BE2C (cell line): ENCODE measurements around the gene KCND1.
A peak's percentile ranks its signal among the peaks of the same experiment; 100 is the strongest.

Experiments used
- DNase-seq: peaks from one replicate; pipeline ENCODE4 v3.0.0-alpha.2; 2020
- H3K27me3 ChIP-seq: fragments of 250-450 bp; sonication (Bioruptor Pico); 2 replicates; pipeline ENCODE4 v1.5.1; 2020; ENCODE audit warnings: mild to moderate bottlenecking
- H3K36me3 ChIP-seq: fragments of 250-450 bp; sonication (Bioruptor Pico); 2 replicates; pipeline ENCODE4 v1.5.1; 2020; ENCODE audit warnings: mild to moderate bottlenecking
- H3K4me1 ChIP-seq: fragments of 250-450 bp; sonication (Bioruptor Pico); 2 replicates; pipeline ENCODE4 v1.5.1; 2020
- H3K4me3 ChIP-seq: 2 replicates; pipeline ENCODE4 v1.5.1; 2011; ENCODE audit warnings: low read depth, low read length
- H3K9me3 ChIP-seq: fragments of 250-450 bp; sonication (Bioruptor Pico); 2 replicates; pipeline ENCODE4 v1.5.1; 2020
- CTCF ChIP-seq: IDR thresholded peaks from 2 replicates; pipeline ENCODE4 v1.5.1; 2012; ENCODE audit warnings: mild to moderate bottlenecking, low read depth, low read length

KCND1 gene

DNA sequence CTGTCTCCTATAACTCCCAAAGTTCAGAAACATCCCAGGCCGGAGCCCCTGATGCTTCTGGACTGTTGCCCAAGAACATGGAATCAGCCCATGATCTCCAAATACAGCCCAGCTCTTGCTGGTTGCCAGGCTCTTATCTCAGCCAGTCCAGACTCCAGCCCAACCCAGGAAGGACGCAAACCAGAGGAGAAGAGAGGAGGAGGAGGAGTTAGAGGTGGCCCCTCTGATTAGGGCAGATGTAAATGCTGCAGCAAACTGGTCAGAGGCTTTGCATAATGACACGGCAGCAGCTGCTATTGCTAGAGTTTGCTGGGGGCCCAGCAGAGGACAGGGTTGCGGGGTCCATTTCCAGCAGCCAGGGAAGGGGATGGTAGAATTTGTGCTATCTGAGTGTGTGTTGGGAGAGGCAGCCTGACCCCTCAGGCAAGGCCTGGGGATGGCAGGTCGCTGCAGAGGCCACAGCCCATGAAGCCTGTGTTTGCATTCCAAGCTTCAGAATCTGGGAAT, 10.0 kb downstream of the KCND1 start:
- Histone ChIP-seq H3K36me3 (no peaks in the 10 kb centered on the region), H3K4me3 (no peak overlapping the region), H3K4me1 (peaks cover 10% of the 10 kb centered on the region), H3K27me3 (no peaks in the 10 kb centered on the region), H3K9me3 (no peaks in the 10 kb centered on the region)
- peak; percentile 67 for DNase-seq
- no peak for TF ChIP-seq CTCF

DNA sequence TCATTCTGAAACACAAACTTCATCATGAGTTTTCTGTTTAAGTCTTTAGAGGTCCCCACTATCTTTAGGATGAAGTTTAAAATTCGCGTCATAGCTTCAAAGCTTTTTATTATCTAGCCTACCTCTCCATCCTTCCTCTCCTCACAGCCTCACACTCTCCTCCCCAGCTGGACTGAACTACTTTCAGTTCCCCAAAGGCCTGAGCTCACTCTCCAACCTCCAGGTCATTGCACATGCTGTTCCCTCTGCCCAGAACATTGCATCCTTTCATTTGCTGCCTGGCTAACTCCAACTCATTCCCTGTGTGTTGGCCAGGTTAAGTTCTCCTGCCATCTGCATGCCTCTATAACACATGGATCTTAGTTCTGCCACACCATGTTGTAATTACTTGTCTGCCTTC, 11.4 kb downstream of the KCND1 start:
- H3K9me3 ChIP-seq, result no peaks in the 10 kb centered on the region
- TF ChIP-seq CTCF, result no peak
- DNase-seq, result no peak
- H3K4me1 ChIP-seq, result peaks cover 10% of the 10 kb centered on the region
- H3K36me3 ChIP-seq, result peaks cover 4% of the 10 kb centered on the region
- H3K4me3 ChIP-seq, result no peak overlapping the region
- no peaks in the 10 kb centered on the region for H3K27me3 ChIP-seq

DNA sequence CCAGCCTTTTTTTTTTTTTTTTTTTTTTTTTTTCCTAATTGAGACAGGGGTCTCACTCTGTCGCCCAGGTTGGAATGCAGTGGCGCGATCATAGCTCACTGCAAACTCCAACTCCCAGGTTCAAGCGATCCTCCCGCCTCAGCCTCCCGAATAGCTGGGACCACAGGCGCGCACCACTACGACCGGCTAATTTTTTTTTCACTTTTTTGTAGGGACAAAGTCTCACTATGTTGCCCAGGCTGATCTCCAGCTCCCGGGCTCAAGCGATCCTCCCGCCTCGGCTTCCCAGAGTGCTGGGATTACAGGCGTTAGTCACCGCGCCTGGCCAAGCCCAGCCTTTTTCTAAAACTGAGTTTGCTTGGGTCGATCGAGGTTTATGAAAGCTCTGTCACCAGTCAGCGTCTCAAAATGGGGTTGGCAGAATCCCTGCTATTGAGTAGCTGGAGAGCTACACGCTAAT, 13.0 kb downstream of the KCND1 start:
- Histone ChIP-seq H3K9me3 (no peaks in the 10 kb centered on the region), H3K36me3 (peaks cover 8% of the 10 kb centered on the region), H3K4me1 (peaks cover 10% of the 10 kb centered on the region), H3K4me3 (peak overlapping the region; percentile 68), H3K27me3 (no peaks in the 10 kb centered on the region)
- DNase-seq, result peak; percentile 12
- TF ChIP-seq CTCF, result no peak

GRCh38 chrX:48957827-48958634, 13.6 kb downstream of the KCND1 start:
- Histone ChIP-seq H3K9me3 (no peaks in the 10 kb centered on the region), H3K27me3 (no peaks in the 10 kb centered on the region), H3K4me3 (peak overlapping the region; percentile 68), H3K4me1 (peaks cover 10% of the 10 kb centered on the region), H3K36me3 (peaks cover 8% of the 10 kb centered on the region)
- peak; percentile 93 for DNase-seq
- TF ChIP-seq CTCF, result no peak

- no peak for TF ChIP-seq CTCF
- H3K4me3 ChIP-seq, result peak within 1 kb of the TSS; percentile 68
- H3K36me3 ChIP-seq, result peaks cover 8% of the 10 kb centered on the region
- no peaks in the 10 kb centered on the region for H3K27me3 ChIP-seq
- H3K4me1 ChIP-seq, result peaks cover 10% of the 10 kb centered on the region
- DNase-seq, result peak; percentile 68
- H3K9me3 ChIP-seq, result no peaks in the 10 kb centered on the region
Measured at GRCh38 chrX:48957477-48957826, 14.2 kb downstream of the KCND1 start, which contains the start of gene OTUD5. OTUD5 (minus strand) TSS chrX:48957607; CDS start chrX:48957570, 37 bp downstream.
